GM21447 (cell line): Measurements from ENCODE around the gene CSNK1D.

Source experiments
- ATAC-seq: cut with Tn5 transposase; IDR thresholded peaks from one replicate; pipeline ENCODE4 v1.9.1; 2021; ENCODE audit not compliant: unreplicated experiment

CSNK1D gene

DNA sequence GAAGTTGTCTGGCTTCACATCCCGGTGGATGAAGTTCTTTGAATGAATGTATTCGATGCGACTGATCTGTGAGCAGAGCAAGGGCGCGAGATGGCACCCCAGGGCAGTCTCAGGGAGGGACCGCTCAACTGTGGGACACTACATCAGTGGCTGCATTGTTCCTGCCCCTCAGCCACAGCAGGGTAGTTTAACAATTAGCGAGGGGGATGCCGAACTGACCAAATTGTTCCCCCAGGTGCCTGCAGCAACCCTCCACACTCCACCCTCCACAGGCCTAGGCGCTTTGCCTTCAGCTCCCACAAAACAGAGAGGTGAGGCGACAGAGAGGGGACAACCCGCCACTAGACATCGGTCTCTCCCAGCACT, 20.3 kb downstream of the CSNK1D start:
- ATAC-seq, result no peak

DNA sequence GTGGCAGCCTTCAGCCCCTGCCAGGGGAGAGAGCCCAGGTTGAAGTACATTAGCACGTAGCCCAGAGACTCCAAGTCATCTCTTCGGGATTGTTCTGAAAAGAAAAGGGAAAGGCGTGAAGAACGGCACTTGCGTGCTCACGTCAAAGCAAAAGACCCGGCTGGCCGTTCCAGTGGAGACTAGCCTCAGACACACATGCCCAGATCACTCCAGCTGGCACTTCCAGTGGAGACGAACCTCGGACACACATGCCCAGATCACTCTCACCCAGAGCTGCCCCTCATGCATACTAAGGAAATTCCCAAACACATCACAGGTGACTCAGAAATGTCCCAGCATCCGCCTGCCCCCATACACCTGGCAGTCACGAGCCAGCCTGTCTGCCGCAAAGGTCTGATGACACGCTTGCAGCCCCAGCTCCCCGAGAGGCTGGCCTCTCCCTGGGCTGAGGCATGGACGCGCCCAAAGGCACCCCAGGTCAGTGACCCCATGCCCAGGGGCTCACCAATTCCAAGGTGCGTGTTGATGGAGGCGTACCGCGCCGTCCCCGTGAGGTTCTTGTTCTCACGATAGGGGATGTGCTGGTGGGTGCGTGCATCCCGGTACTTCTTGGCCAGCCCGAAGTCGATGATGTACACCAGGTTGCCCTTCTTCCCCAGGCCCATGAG, 20.9 kb downstream of the CSNK1D start:
- no peak for ATAC-seq

DNA sequence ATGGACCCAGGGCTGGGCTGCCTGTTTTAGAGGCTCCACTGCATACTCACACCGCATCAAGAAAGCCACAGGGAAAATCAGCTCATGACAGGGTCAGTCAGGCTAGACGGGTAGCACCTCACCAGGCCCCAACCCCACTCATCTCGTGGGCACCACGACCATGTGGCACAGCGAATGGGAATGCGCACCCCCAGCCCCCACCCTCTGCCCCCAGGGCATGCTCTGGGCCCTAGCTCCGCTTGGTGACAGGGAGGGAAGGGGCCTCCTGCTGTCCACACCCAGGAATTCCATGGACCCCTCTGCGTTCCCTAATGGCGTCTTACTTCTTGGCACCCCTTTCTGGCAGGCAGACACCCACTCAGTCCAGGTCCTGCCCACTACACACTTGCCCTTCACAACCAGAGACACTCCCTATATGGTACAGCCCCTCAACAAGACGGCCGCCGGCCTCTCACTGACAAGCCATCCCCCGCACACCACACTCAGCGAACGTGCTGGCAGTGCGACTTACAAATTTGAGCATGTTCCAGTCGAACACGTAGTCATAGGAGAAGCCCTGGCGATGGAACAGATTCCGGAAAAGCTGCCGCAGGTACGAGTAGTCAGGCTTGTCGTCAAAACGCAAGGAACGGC, 22.5 kb downstream of the CSNK1D start:
- no peak for ATAC-seq

DNA sequence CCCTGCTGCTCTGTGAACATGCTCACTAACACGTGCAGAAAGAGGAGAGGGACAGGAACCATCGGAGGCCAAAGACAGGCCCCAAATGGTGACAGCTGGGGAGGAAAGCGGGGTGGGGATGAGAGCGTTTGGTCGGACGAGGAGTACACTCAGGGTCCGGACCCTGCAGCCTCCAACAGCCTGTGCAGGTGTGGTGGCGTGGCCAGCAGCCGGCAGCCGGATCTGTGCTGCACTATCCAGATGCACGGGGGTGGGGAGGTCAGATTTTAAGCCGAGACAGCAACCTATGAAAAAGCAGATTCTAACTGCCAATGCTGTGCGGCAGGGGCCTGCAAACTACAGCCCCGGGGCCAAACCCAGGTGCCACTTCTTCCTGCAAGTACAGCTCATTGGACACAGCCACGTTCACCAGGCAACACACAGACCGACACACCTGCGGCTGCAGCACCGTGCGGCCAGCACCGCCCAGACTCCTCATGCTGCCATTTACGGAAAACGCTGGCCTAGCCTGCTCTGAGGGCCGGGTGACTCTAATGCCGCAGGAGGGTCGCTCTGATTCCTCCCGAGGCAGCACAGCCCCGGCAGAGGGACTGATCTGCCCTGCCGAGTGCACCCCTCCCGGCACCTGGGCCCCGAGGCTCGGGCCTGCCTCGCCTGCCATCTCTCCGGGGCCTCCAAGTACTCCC, 23.5 kb downstream of the CSNK1D start:
- ATAC-seq, result no peak

DNA sequence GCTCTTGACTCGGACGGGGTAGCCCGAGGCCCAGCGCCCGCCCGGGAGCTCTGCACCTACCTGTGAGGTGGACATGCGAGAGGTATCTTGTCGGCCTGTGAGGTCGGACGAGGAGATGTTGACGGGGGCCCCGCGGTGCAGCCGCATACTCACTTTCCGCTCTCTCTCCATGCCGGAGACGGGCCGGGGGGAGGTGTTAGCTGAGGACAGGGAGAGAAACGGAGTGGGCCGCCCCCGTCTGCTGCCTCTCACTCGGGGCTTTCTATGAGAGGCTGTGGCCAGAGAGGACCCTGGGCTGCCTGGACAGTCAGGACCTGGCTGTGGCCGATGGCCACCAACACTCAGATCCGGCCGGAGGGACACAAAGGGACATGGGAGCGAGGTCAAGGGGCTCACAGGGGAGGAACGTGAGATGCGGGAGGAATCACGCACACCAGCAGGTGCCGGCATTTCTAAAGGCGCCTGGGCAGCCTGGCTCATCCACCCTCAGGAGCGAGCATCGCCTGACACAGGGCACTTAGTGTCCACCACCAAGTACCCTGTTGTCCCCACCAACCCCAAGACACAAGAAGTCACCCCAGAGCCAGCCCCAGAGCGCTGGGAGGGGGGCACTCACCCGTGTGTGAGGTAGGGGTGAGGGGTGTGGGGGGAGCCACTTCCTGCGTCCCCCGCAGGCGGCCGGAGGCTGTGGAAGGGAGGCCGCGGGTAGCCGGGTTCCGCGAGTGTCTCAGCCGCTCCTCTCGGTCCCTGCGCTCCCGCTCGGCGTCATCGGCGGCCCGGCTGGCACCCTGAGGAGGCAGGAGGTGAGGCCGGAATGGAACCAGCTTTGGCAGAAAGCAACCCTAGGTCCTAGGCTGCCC, 24.5 kb downstream of the CSNK1D start:
- ATAC-seq, result no peak

DNA sequence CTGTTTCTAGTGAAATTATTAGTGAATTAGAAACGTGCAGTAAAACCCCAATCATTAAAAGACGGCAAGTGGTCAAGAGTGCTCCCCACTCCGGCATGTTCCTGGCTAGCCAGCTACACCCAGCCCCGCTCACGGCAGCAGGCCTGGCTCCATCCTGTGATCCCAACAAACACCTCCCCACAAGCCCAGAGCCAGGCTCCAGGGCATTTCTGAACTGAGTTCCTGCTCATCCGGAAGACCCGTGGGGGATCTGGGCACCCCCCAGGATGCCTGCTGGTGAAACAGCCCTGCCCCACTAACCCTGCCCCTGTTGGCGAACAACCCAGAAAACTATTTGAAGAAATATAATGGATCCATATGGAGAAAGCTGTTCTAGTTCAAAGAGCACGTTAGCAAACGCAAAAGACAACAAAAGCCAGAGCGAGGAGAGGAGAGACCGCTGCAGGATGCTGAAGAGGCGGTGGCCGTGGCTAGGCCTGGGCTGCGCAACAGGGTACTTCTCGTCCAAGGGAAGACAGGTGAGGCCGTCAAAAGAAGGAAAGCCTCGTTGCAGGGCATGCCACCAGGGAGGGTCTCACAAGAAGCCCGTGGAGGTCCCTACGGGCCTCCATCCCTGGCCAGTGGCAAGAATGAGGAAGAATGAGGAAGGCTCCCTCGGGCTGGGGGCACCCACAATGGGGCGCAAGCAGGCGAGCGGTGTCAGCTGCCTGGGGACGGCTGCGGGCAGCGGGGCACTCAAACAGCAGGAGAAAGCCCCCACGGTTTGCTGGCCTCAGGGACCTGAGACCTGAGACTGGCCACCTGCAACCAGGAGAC, 25.4 kb downstream of the CSNK1D start:
- ATAC-seq, result no peak

DNA sequence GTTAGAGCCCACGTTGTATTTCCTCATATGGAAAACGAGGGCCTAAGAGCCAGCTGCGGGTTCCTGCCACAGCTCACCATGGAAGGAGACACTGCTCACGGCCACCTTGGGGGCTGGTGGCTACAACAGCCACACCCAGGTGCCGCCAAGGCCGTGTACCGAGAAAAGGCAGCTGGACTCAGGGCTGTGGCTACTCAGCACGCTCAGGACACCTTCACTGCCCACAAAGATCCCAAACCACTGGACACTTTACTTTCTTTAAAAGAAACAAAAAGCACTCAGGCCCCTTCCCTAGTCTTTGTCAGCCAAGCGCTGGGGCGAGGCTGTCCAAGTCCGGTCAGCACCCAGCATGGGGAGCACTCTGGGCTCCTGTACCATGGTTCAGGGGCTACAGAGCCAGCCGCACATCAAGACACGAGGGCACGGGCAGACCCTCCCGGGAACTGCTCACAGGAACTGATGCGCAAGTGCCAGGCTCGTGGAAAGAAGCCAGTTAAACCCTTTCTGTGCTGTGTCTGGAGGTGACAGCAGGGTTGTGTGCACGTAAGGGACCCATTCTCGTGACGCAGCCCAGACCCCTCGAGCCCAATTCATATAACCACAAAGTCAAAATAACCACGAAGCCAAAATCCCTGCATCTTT, 26.2 kb downstream of the CSNK1D start:
- no peak for ATAC-seq

DNA sequence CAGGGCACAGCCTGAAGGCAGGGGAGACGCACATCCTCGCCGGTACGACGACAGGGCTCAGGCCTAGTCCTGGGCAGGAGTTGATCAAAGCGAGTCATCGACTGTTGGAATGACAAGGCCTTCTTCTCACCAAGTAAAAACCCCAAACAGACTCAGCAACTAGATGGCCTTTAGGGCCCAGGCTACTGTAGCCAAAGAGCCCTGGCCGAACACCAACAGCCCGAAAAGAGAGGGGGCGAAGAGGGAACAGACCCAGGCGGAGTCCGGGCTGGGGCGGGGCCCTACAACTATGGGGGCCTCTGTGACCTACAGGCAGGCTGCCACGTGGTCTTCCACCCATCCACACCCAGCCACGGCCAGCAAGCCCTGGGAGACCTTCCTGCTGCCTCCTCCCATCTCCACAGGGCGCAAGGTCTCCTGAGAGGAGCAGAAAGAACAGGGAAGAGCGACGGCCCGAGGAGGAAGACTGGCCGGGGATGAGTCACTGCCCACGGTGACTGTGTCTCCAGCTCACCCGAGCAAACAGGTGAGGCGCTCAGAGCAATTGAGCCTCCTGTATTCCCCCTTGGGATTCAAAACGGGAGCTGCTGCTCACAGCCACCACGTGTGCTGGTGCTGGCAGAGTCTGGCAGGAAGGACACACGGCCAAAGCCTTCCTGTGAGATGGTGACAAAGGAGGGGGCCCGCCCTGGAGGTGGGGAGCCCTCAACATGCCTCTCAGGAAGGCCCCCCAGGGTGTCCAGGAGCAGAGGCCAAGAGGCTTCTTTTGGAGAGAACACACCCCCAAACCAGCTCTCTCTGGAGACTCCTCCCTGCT, 26.9 kb downstream of the CSNK1D start:
- ATAC-seq, result no peak

DNA sequence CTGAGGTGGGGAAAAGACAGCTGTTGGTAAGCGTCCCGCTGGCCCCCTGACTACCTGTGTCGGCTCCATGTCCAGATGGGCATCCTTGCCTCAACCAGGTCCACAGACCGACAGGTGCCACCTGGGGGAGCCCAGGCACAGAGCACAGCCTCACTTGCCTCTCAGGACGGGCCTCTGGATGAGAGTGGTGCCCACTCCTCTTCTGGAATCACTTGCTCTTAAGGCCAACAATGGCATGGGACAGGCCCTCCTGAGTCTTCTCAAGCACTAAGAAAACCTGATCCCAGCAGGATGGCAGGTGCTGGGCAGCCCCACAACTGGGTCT, 27.5 kb downstream of the CSNK1D start:
- ATAC-seq, result no peak

DNA sequence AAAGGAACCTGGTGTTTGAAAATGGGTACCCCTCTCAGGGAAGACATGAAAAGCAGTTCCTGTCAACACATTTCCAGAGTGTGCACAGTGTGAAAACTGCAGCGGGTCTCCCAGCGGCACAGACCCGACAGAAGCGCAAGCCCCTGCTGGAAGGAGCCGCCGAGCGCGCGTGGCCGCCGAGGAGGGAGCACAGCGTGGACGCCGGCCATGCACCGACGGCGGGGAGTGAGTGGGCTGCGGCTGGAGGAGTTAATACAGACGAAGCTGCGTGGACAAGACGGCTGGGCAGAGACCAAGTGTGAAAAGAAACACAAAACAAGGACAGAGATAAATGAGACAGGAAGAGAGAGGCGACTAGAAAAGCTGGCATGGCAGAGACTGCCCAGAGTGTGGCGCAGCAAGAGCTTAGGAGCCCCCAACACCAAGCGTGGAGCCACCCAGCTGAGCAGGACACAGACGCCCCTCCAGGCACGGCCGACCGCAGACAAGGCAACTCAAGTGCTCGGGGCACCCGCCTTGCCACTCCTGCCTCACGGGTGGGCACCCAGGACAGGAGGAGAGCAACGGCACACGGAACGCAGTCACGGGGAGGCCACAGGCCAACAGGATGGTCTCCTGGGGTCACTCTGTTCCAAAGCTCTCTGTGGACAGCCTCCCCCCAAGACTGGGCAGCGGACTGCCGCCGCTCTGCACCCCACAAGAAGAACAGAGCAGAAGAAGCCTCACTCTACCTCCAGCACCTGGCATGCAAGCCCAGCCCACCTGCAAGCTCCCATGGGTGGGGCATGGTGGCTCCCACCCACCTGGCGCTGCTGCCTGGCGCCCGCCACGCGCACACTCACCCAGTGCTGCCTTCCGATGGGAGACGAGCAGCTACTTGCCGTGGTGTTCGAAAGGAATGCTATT, 28.1 kb downstream of the CSNK1D start:
- ATAC-seq, result no peak

DNA sequence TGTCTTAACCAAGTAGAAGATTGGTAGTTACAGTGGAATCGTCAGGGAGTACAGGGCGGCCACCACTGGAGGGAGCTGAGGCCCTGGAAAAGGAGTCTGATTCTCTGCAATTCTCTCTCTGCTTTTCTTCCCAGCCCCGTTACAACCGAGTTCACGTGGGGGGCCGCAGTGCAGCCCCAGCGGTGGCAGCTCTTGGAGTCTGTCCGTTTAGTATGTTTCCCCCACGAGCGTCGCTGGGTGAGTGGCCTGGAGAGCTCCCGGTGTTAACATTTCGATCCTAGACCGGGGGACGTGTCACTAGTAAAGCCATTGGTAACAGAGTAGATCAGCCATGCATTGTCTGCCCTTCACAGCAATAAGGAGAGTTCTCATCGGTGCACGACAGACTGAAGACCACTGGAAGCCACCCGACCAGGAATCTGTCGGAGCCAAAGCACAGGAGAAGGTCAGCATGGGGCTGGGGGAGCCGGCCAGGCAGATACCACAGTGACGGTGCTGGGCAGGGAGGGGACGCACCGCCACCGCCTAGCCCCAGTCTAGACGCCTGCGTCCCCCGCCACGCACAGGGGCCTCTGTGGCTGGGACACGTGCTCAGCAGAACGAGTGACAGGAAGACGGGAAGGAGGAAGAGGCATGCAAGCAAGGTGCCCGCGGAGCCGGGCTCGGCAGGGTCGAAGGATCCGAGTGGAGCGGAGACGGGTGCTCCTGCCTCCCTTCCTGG, 28.9 kb downstream of the CSNK1D start:
- ATAC-seq, result no peak

DNA sequence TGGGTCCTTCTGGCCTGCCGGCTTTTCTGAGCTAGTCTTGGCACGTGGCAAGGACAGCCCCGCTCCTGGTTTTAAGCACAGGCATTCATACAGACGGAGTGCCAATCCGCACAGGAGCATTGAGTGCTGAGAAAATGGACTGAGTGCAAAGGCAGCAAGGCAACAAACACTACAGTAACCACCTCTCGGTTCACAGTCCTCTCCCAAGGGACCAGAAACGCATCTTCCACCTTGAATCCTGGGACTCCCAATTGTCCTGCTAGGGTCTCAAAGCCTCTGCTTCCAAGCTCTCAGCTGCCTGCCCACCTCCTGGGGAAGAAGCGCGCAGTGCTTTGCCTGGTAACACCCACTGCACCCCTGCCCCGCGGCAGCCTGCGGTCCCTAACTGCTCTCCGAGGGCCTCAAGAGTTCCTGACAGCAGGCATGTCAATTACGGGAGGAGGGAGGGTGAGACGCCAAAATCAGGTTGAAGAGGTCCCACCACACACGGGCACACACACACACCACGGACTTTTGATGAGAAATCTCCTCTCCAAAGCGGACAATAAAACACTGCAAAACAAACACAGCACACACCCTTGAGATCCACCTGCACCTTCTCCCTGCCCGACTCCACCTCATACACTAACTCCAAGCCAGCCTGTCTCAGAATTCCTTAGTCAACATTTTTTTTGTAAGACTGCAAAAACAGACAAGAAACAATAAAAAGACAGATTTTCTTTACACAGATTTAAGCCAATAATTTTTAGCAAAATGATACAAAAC, 29.7 kb downstream of the CSNK1D start:
- no peak for ATAC-seq

DNA sequence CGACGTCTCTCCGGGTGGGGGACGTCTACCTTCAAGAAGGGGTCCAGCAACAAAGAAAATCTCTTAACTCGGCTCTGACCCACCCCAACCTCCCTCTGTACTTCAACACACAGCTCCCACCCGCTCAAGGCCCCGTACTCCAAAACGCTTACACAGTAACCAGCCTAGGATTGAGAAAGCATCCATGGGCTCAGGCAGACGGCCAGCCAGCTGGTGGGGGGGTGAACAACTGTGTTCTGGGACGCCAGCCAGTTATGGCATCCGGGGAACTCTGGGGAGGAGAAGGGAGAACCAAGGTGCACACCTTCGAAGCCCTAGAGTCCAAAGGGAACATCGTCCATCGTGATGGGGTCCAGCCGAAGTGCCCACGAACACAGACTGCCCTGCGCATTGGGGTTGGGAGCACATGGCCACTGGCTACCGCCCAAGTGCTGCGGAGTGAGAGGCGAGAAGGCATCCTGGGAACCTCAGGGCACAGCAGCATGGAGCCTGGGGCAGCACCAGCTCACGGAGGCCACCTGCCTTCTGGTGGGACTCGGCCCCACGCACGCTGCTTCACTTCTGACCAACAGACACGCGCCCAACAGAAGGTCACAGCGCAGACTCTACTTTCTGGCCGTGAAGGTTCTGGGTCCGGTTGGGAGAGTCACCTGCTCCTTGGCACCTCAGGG, 30.4 kb downstream of the CSNK1D start:
- no peak for ATAC-seq

DNA sequence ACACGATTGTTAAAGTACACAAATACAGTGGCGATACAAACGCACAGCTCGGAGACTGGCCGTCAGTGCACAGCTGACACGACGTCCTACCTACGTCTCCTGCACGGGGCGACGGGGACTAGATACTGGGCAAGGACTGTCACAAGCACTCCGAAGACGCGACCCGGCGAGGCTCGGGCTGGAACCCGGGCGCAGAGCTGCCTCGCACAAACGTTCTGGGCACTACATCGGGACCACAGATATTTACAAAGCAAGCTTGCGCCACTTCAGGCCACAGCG, 30.9 kb downstream of the CSNK1D start:
- ATAC-seq, result no peak

DNA sequence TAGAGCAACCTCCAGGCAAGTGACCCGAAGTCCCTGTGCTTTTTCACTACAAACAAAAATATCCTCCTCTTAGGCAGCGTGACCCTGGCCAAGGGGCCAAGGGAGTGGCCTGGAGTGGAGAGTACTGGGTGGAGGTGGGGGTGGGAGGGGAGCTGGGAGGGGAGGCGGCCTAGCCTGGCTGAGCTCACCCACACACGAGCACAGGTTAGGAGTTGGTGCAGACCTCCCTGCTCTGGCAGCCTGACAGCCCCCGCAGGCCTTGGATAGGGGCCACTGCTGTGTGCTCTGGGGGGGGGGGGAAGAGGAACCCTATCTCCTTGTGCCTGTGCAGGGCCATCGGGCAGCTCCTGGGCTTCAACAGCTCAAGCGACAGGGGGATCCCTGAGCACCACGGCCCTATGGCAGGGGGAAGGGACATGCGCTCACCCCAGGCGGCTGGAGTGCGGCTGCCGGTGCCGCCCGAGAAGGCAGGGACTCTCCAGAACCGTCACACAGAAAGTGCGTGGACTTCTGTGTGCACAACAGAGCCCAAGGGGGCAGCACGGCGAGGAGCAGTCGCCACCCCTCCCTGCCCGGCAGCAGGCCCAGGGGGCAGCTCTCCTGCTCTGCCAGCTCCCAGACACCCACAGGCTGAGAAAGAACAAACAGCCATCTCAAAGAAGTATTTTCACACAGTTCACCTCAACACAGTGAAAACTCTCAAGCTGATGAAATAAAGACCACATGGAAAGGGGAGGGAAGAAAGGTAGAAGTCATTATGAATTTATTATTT, 31.4 kb downstream of the CSNK1D start:
- ATAC-seq, result peak; percentile 11
